MM.1S (cell line): Measurements from ENCODE around the gene PGF.

Source experiments
- EZH2phosphoT487 ChIP-seq: fragments of 300-600 bp; sonication (generic); IDR thresholded peaks from 2 replicates; pipeline ENCODE4 v1.6.1; 2018; ENCODE audit warnings: antibody characterized with exemption, low read length
- TF ChIP-seq, protein P1 (sequence below): fragments of 300-600 bp; sonication (generic); IDR thresholded peaks from 2 replicates; pipeline ENCODE4 v1.5.1; 2016; ENCODE audit warnings: antibody characterized with exemption, low read length, mixed read lengths

- TF ChIP-seq, protein P1, sequence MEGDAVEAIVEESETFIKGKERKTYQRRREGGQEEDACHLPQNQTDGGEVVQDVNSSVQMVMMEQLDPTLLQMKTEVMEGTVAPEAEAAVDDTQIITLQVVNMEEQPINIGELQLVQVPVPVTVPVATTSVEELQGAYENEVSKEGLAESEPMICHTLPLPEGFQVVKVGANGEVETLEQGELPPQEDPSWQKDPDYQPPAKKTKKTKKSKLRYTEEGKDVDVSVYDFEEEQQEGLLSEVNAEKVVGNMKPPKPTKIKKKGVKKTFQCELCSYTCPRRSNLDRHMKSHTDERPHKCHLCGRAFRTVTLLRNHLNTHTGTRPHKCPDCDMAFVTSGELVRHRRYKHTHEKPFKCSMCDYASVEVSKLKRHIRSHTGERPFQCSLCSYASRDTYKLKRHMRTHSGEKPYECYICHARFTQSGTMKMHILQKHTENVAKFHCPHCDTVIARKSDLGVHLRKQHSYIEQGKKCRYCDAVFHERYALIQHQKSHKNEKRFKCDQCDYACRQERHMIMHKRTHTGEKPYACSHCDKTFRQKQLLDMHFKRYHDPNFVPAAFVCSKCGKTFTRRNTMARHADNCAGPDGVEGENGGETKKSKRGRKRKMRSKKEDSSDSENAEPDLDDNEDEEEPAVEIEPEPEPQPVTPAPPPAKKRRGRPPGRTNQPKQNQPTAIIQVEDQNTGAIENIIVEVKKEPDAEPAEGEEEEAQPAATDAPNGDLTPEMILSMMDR, result no peak
- no peak for TF ChIP-seq EZH2phosphoT487
Measured at GRCh38 chr14:74956280-74957072, 1.1 kb upstream of the PGF start.
